Measurements from ENCODE around the gene SRP14.
A peak's percentile ranks its signal among the peaks of the same experiment; 100 is the strongest.
"Not testable (repeated sequence)": the region's sequence is repeated elsewhere in the genome, so short reads cannot be mapped to it uniquely, and the experiment has no call there.

Gene SRP14, protein sequence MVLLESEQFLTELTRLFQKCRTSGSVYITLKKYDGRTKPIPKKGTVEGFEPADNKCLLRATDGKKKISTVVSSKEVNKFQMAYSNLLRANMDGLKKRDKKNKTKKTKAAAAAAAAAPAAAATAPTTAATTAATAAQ

DNA sequence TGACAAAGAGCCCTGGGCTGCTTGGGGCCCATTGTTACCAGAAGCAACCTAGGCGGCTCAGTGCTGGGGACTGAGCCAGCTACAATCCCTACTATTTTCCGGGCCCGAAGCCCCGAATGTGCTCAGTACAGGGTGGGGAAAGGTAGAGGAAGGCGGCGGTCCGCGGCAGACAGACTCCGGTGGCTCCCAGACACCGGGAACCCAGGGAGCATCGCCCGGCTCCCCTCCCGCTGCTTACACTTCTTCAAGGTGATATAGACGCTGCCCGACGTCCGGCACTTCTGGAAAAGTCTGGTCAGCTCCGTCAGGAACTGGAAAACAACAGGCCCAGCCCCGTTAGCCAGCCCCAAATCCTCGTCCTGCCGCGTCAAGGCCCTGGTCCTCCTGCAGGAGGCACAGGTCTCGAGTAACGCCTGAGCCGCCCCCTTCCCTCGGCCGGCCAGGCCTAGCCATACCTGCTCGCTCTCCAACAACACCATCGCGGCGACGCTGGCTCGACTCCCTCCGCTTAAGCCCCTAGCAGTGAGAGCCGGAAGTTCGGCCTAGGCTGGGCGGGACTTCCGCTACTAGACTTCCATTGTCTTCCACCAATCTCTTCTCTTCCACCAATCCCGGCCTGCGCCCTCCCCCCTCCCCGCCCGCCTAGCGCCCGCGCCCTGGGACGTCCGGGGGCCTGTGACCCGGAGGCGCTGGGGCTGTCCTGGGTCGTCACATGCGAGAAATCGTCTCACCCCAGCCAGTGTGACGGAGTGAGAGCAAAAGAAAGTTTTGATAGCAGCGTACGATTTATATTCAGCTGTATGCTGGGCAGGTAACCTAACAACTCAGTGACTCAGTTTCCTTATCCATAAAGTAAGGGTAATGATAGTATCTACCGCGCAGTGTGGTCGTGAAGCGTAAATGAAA is at the start of gene SRP14:
Gene SRP14 (minus strand): TSS at position 544 of the 906 bp plus-strand sequence. CDS start 65 bp downstream, at position 479.
- DNase-seq (ENCODE audit: low spot score), result peak; percentile 92

DNA sequence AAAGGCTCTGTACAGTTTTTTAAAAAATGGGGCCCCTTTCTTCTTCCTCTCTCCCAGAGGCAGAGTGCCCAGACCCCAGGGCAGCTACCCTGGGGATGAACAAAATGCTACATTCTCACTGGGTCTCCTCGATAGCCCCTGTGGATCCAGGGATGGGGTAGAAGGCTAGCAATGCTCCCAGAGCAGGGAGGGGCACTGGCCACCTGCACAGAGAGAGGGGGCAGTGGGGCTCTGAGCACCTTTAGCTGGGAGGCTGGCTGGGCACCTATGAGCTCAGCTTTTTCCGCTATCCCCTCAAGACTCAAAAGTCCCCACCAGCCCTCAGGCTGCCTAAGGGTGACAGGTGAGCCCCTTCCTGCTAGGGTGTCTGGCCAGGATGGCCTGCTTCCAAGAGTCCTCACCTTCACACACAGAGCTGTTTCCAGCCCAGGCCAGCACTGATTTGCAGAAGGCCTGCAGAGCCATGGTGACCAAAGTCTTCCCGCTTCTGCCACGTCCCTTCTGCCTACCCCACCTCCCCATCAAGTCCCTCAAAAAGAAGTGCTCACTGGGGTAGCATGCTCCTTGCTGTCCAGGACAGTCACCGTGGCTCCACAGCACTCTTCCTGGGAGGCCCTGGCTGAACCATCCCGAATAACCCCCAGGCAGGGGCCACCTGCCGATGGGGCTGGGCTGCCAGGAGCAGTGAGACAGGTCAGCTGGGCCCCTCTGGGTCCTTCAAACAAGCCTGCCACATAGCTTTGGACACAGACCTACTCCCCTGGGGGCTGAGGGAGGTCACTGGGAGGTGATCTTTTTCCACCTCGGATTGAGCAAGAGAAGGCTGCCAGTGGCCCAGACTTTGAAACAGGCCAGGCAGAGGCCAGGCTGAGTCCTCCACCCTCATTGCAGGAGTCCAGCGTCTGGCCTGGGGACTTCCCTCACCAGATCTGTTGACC is 49.3 kb upstream of the SRP14 start:
- no peak for DNase-seq (ENCODE audit: low spot score)

DNA sequence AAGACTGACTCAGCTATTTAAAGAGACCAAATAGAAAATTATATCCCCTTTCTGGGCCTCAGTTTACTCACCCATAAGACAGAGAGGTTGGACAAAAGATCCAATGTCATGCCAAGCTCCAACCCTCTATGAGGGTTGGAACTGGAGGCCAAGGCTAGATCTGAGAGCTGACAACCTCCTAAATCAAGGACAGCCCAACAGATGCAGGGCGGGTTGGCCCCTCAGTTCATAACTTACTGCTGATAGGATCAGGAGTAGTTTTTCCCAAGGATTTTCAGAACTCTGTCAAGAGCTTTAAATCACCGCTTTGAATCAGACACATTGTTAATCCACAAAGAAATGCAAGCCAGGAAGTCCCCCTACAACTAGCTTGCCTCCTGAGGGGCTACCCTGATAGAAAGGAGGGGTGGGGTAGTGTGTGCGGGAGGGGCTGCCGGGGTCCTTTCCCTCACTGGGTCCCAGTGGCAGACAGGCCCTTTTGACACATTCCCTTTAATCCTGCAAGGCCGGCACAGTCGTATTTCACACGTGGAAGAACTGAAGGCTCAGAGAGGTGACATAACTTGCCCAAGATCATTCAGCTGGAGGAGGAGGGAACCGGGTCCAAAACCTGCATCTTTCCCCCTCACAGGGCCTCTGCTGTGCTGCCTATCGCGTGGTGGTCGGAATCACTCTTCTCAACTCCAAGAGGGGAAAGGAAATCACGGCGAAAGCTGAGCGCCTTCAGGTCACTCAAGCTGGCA is 48.3 kb upstream of the SRP14 start:
- no peak for DNase-seq (ENCODE audit: low spot score)

DNA sequence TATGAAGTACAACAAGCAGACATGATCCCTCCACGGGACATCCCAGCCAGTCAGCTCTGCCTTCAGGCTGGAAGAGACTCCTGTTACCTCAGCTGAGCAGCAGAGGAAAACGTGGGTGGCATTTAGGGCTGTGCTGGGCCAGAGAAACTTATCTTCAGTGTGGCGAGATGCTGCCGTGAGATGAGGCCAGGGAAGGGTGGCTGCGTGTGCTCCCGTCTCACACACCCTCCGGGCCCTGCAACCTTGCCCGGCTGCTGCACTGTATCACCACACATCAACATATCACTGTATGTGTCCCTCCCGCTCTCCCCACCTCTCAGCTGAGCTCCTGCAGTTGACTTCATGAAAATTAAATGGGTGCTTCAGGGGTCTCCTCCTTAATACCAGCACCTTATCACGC is 46.3 kb upstream of the SRP14 start:
- no peak for DNase-seq (ENCODE audit: low spot score)

DNA sequence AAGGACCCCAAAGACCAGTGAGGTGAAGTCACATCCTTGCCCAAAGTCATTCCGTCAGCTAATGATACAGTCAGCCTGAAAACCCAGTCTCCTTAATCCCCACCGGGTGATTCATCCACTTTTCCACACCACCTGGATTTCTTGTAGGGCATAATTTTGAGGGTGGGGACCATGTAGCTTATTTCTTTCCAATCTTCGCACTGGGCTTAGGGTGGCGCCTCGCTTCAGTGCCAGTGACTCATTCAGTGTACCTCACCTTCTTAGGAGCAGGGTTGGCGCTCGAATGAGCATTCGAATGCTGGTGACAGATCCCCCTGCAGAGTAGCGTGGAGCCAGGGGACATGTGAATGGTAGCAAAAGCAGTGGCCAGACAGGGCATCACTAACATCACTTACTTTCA is 45.7 kb upstream of the SRP14 start:
- no peak for DNase-seq (ENCODE audit: low spot score)

DNA sequence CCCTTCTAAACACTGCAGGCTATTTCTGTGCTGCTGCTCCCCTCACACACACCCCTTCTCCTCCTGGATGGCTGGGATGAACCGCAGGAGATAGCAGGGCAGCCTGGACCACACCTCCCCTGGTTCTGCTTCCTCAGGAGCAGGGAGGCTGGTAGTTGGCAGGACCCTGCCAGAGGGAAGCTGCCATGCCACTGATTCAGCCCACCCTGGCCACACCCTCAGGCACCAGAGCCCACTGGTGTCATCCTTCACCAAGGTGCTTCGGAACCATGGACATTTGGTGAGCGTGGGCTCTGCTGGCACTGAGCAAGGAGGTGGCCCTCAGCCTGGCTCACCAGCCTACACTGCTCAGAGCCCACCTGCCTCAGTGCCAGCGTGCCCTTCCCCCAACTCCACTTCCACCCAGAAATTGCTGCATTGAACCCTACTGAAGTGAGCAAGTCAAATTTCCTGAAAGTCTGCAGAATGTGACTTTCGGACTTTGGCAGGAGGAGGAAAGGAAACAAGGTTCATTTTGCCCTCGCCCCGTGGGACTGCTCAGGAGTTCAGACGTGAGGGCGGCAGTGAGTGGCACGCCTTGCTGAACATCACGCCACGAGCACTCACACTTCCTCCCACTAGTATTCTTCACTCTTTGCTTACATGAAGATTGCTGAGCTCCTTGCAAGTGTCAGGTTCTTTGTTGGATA is 43.4 kb upstream of the SRP14 start:
- no peak for DNase-seq (ENCODE audit: low spot score)

DNA sequence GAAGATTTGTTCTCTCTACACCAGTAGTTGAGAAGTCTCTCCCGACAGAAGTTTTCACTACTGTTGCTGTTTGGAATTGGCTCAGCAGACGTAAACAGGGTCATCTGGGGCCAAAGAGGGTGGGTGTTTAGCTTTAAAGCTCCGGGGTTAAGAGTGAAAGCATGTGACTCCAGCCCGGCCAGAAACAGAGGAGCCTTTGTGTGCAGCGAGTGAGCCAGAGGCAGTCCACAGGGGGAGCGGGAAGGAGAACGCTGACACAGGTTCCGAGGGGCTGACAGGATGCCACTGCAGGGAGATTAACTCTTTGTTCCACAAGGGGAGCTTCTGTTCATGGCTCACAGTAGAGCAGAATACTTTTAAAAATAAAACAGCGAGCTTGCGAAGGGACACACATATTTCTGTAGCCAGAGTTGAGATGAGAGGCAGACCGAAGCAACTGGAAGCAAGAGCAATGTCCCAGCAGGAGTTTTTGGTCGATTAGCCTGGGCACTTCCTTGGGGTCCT is 42.8 kb upstream of the SRP14 start:
- DNase-seq (ENCODE audit: low spot score), result no peak

DNA sequence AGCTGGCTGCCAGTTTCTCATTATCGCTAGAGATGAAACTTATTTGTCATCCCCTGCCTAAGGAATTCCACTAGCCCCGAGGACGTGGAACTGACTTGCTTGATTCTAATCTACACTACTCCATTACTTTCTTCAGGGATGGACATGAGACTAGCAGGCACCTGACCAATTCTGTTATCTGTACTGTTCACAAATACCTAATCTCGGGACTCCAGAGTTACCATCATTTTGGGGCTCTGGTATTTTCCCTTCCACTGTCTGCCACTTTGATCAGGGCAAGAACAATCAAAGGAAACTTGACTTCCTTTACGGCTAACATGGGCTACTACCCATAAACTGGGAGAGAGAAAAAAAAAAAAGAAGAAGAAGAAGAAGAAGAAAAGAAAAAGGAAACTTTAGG is 41.9 kb upstream of the SRP14 start:
- no peak for DNase-seq (ENCODE audit: low spot score)

DNA sequence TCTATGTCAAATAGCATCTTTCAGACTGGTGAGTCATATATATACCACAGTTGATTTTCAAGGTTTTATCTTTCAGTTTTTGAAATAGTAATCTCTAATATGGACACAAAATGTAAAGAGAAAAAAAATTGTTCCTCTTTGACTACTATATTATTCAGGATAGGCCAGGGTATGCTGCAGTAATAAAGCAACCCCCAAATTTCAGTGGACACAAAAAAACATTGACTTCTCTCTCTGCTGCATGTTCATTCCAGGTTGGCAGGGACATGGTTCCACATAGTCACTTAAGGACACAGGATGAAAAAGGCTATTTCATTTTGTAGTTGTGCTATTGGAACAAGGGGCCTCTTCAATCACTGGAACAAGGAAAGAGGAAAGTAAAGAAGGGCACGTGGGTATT is 41.1 kb upstream of the SRP14 start:
- DNase-seq (ENCODE audit: low spot score), result no peak

DNA sequence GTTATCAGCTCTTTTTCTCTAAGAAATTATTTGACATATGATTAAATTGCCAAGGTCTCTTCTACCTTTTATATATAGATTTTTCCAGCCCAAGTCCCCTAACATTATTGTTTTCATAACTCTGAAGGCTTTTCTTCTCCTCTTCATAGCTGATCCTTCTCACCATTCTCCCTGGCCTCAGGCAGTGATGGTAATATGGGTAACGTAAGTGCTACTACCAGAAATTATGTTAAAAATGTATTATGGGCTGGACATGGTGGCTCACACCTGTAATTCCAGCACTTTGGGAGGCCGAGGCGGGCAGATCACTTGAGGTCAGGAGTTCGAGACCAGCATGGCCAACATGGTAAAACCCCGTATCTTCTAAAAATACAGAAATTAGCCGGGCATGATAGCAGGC is 40.5 kb upstream of the SRP14 start:
- no peak for DNase-seq (ENCODE audit: low spot score)

DNA sequence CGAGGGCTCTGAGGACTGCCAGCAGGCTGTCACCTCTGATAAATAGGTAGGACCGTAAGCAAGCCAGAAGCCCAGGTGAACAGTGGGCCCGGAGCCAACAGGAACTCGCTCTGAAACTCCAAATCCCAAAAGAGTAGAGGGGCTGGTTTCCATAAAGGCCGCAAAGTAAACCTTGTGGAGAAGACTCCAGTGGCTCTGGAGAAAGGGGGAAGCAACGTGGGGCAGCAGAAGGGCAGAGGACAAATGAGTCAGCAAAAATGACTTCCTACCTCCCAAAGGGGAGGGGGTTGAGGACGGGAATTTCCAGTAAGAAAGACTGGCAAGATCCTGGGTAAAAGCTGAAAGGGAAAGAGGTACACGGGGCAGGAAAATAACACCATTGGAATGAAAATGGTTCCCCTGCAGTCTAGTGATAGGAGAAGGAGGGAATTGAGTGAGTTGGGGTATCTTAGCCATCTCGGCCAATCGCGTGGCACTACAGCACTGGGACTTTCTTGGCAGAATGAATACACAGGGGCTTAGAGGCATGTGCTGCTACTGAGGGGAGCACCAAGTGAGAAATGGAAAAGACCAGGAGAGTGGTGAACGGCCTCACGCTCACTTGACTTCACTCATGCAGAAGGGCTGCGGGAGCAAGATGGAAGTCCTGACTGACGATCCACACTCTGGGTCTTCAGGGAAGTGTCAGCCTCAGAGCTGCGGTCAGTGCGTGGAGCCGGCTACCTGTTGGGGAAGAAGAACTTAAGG is 36.5 kb upstream of the SRP14 start:
- DNase-seq (ENCODE audit: low spot score), result no peak

DNA sequence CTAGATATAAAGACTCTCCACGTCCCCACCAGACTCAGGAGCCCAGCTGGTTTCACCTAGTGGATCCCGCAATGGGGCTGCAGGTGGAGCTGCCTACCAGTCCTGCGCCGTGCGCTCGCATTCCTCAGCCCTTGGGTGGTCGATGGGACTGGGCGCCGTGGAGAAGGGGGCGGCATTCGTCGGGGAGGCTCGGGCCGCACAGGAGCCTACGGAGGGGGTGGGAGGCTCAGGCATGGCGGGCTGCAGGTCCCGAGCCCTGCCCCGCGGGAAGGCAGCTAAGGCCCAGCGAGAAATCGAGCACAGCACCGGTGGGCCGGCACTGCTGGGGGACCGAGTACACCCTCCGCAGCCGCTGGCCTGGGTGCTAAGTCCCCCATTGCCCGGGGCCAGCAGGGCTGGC is 35.7 kb upstream of the SRP14 start:
- DNase-seq (ENCODE audit: low spot score), result not testable (repeated sequence)

DNA sequence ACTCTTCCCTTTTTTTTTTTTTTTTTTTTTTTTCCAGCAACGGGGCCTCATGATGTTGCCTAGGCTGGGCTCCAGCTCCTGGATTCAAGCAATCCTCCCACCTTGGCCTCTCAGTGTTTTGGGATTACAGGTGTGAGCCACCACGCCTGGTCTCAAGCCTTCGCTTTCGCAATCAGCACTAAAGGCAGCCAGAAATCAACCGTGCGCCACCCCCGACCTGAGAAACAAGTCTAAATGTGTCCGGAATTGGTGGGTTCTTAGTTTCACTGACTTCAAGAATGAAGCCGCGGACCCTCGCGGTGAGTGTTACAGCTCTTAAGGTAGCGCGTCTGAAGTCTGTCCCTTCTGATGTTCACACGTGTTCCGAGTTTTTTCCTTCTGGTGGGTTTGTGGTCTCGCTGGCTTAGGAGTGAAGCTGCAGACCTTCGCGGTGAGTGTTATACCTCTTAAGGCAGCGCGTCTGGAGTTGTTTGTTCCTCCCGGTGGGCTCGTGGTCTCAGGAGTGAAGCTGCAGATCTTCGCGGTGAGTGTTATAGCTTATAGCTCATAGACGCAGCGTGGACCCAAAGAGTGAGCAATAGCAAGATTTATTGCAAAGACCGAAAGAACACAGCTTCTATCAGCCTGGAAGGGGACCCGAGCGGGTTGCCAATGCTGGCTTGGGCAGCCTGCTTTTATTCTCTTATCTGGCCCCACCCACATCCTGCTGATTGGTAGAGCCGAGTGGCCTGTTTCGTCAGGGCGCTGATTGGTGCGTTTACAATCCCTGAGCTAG is 34.9 kb upstream of the SRP14 start:
- not testable (repeated sequence) for DNase-seq (ENCODE audit: low spot score)

DNA sequence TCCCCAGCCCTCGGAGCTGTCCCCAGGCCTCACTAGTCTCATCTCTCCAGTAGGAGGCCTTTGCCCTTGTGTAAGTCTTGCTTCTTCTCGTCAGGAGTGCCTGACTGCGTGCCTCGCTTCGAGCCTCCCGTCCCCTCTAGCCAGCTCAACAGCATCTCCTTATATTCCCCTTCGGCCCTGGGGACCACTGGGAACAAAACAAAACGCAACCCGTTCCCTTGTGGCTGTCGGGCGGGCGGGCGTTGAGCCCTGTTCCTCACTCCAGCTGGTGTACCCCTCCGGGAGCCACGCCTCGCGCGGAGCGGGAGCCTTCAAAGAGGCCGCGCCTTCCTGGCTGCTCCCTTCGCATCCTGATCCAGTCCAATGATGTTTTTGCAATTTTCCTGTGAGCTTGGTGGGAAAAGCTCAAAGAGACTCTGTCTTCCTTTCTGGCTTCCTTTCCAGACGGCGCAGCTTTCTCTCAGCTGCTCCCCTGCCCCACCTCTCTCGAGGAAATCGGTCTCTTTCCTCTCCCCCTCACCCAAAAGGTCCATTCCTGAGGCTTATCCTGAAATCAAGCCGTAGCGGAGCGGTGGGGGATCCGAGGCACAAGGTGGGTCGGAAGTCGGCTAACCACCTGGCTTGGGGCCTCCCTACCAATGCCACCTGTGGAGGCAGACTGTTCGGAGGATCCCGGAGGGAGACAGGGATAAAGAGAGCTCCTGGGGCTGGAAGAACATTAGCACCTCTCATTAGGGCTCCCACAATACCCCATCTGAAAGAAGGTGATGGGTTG is 33.4 kb upstream of the SRP14 start:
- DNase-seq (ENCODE audit: low spot score), result no peak

DNA sequence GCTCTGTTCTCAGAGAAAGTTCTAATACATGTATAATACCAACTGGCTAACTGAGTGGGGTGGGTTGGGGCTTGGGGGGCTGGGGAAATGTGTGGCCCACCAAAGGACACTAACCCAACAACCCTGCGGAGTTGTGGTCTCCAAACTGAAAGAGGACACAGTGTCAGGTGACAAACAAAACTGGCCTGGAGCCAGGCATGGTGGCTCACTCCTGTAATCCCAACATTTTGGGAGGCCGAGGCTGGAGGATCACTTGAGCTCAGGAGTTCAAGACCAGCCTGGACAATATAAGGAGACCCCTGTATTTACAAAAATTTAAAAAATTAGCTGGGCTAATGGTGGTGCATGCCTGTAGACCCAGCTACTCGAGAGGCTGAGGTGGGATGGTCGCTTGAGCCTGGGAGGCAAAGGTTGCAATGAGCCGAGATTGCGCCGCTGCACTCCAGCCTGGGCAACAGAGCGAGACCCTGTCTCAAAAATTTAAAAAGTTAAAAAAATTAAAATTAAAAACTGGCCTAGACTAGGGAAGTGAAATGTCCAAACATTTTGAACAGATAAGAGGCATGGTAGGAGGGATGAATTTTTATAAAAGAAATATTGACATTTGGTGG is 31.7 kb upstream of the SRP14 start:
- no peak for DNase-seq (ENCODE audit: low spot score)

DNA sequence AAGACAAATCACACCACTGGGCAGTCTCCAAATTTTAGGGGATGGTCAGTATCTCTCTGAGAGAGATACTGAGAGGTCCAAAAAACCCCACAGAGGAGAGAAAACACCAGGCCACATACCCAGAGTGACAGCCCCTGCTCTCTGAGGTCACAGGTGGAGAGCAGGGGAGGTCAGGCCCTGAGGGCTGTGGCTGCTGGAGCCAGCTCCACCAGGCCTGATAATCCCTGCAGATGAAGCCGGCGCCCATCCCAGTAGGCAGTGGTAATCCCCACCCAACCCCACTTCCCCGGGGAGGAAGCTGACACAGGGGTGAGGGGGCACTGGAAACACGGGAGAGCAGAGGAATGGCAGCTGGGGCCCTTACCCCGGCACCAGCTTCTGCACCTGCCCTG is 31.2 kb upstream of the SRP14 start:
- no peak for DNase-seq (ENCODE audit: low spot score)

DNA sequence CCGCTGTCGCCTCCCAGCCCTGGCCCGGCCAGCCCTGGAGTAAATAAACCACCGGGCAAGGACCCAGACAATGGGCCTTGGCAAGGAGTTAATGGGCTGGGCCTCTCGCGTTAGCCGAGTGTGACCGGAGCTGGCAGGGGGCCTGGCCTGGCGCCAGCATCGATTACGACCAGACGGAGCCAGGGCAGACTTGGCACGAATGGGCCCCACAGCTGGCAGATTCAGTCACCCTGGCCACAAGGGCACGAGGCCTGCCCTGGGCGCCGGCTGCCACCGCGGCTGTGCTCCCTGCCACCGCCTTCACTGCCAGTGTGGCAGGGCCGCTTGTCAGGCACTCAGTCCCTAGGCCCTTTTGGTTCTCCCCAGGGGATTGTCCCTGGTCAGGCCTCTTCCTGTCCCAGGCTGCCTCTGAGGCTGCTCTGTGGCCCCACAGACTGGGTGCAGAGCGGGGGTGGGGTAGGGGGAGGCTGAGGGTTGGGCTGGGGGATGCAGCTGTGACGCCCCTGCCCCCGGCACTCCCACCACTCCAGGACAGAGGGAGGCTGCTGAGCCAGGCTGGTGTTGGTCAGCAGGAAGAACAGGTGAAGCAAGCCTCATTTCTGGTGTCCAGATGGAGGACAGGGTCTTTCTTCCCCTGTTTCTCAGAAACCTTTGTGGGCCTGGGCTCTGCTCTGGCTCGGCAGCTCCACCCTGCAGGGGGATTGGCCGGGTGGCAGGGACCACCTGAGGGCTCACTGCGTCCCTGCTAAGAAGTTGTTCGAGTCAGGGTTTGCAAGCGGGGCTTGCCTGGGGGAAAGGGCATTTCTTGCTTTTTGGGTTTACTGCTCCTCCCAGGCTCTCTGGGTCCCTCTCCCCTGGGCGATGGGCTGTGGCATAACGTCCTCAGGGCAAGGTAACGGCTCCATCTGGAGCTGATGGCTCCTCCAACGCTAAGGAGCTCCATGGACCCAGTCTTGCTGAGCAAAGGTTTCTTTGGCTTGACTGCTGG is 30.5 kb upstream of the SRP14 start:
- no peak for DNase-seq (ENCODE audit: low spot score)
